Upper lobe of left lung (tissue), 6 donors: Measurements from ENCODE around the gene PDLIM1. TPM values are rescaled to one million over a fixed set of nuclear protein-coding genes. Genes with fewer than 3 reads are reported as not detected.

ENCODE experiments used
- ATAC-seq, 2 donors: fragments of 200-7000 bp; cut with Tn5 transposase; one replicate each; pipeline ENCODE4 v1.9.1; 2022; ENCODE audit warnings: mild to moderate bottlenecking in 2 of 2, moderate library complexity in 2 of 2; ENCODE audit not compliant: low FRiP score in 2 of 2
- DNase-seq, 2 donors: peaks; one replicate each; pipeline ENCODE4 v3.0.0-alpha.2; 2019 to 2020
- H3K27ac ChIP-seq, 4 donors: fragments of 200-600 bp; sonication (generic); one replicate each; pipeline ENCODE4 v1.5.1; 2016 to 2019
- H3K27me3 ChIP-seq, 4 donors: fragments of 200-600 bp; sonication (generic); one replicate each; pipeline ENCODE4 v1.5.1; 2017 to 2019
- H3K36me3 ChIP-seq, 4 donors: fragments of 200-600 bp; sonication (generic); one replicate each; pipeline ENCODE4 v1.5.1; 2016 to 2019
- H3K4me1 ChIP-seq, 4 donors: fragments of 200-600 bp; sonication (generic); one replicate each; pipeline ENCODE4 v1.5.1; 2018 to 2019
- H3K4me3 ChIP-seq, 4 donors: fragments of 200-600 bp; sonication (generic); one replicate each; pipeline ENCODE4 v1.5.1; 2017 to 2019; ENCODE audit warnings: mild to moderate bottlenecking in 2 of 4, moderate library complexity in 1 of 4
- H3K9me3 ChIP-seq, 4 donors: fragments of 200-600 bp; sonication (generic); one replicate each; pipeline ENCODE4 v1.5.1; 2018 to 2019
- EP300 ChIP-seq, 4 donors: sonication (generic); formaldehyde crosslinking; IDR thresholded peaks; one replicate each; pipeline ENCODE4 v1.5.1; 2017; ENCODE audit warnings: antibody characterized with exemption in 4 of 4, control low read depth in 2 of 4
- POLR2A ChIP-seq, 4 donors: fragments of 450-650 bp; IDR thresholded peaks; one replicate each; pipeline ENCODE4 v1.5.1; 2016 to 2017; ENCODE audit warnings: antibody characterized with exemption in 4 of 4, mild to moderate bottlenecking in 2 of 4
- POLR2AphosphoS5 ChIP-seq, 2 donors: sonication (generic); formaldehyde crosslinking; IDR thresholded peaks; one replicate each; pipeline ENCODE4 v1.5.1; 2017; ENCODE audit warnings: antibody characterized with exemption in 2 of 2
- WGBS, 2 donors: methylation state at CpG; one replicate each; pipeline ENCODE4 v1.1.5; 2017 to 2018; 5-methylcytosine and 5-hydroxymethylcytosine counted together
- total RNA-seq, 6 donors: library from RNA; depleted of rRNA in 4 of 6; stranded (reverse); fragments of >200 nt in 4 of 6; gene quantifications; one replicate each; pipeline versions ENCODE4 v1.1.0 to v1.2.1, GENCODE V29; 2016 to 2021
- TF ChIP-seq, protein P1 (sequence below), 6 experiments: fragments of 450-650 bp in 4 of 6; fragments of 200-600 bp in 2 of 6; sonication (generic) in 2 of 6; IDR thresholded peaks; one replicate each; pipeline ENCODE4 v1.5.1; 2016 to 2019; ENCODE audit warnings: antibody characterized with exemption in 6 of 6
- donor health status: DM: no; HTN: no; CAD: no; lungs with moderate emphysema.
- donor health status: DM: no; HTN: yes; CAD: no; lungs with severe emphysema.

PDLIM1 gene
- total RNA-seq, 6 donors from 2014 or later, result 78.6 to 239 (median 178) TPM

DNA sequence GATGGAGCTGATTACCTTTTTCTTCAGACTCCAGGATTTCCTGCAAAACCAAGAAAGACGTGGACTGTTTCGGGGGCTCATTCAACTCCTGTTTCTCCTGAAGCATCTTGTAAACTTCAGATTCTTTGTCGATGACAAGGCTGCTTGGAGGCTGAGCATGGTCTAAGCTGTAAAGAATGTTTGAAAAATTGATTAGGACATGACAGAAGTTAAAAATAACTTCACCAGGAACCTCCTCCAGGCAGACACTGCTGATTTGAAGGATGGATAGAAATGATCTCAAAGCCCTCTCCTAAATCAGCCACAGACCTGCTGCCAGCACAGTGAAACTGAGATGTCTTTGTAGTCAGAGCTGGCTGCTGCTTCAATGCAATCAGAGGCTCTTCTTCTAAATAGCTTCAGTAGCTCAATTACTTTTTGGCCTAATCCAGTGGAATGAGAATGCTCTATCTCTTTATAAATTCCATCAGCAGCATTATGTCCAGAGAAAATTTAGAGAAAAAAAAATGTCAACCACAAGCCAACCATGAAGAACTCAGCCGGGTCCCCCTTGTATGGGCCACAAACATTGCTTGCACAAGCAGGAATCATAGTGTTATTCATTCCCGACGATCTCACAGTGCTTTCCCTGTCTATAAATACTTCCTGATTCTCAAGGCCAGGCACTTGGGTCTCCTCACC is 43.5 kb downstream of the PDLIM1 start:
- Histone ChIP-seq H3K9me3 (no peaks in the 10 kb centered on the region), H3K4me3 (no peak overlapping the region), H3K4me1 (peaks cover 12 to 36% (median 28%) of the 10 kb centered on the region in 4 donors), H3K36me3 (peaks cover 0 to 91% (median 38%) of the 10 kb centered on the region in 4 donors), H3K27me3 (no peaks in the 10 kb centered on the region), H3K27ac (peak overlapping the region; percentile 55 to 82 (median 72))
- ATAC-seq (peak in 1 of 2 donors; percentile 63), DNase-seq (no peak)
- 47 to 54% methylated on average over 6 of the region's 6 CpGs for WGBS, 2 donors
- TF ChIP-seq POLR2A (IDR thresholded peaks at IDR 0.05) (no peak), EP300 (IDR thresholded peaks at IDR 0.05) (no peak), POLR2AphosphoS5 (IDR thresholded peaks at IDR 0.05) (no peak)
- TF ChIP-seq, protein P1, sequence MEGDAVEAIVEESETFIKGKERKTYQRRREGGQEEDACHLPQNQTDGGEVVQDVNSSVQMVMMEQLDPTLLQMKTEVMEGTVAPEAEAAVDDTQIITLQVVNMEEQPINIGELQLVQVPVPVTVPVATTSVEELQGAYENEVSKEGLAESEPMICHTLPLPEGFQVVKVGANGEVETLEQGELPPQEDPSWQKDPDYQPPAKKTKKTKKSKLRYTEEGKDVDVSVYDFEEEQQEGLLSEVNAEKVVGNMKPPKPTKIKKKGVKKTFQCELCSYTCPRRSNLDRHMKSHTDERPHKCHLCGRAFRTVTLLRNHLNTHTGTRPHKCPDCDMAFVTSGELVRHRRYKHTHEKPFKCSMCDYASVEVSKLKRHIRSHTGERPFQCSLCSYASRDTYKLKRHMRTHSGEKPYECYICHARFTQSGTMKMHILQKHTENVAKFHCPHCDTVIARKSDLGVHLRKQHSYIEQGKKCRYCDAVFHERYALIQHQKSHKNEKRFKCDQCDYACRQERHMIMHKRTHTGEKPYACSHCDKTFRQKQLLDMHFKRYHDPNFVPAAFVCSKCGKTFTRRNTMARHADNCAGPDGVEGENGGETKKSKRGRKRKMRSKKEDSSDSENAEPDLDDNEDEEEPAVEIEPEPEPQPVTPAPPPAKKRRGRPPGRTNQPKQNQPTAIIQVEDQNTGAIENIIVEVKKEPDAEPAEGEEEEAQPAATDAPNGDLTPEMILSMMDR (IDR thresholded peaks at IDR 0.05), result no peak

DNA sequence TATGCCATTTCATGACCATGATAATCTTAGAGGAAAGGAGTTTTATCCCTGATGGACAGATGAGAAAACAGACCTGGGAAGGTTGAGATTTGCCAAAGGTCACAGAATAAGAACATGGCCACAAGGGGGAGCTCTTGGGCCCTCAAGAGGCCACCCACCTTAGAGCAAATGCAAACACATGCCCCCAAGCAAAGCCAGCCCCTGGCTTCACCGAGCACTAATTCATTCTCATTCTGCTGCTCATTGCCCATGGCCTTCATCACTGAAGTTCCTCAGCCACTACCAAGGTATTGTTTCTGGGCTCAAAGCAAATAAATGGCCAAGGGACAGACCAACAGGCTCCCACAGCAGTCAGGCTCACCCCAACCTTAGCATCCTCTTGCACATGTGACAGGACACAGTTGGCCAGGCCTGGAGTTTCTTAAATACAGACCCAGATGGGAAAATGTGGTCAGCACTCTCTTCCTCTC is 44.2 kb downstream of the PDLIM1 start:
- Histone ChIP-seq H3K27ac (peak overlapping the region; percentile 8 to 82 (median 72)), H3K4me1 (peaks cover 17 to 36% (median 27%) of the 10 kb centered on the region in 4 donors), H3K9me3 (no peaks in the 10 kb centered on the region), H3K27me3 (no peaks in the 10 kb centered on the region), H3K36me3 (peaks cover 0 to 93% (median 39%) of the 10 kb centered on the region in 4 donors), H3K4me3 (no peak overlapping the region)
- ATAC-seq (peak; percentile 71 to 82), DNase-seq (peak in 1 of 2 donors; percentile 69)
- TF ChIP-seq, protein P1 (IDR thresholded peaks at IDR 0.05), result peak; percentile 60 to 78 (median 72)
- no peak for TF ChIP-seq POLR2A (IDR thresholded peaks at IDR 0.05)
- 7 to 10% methylated on average over 1 of the region's 1 CpG for WGBS, 2 donors

DNA sequence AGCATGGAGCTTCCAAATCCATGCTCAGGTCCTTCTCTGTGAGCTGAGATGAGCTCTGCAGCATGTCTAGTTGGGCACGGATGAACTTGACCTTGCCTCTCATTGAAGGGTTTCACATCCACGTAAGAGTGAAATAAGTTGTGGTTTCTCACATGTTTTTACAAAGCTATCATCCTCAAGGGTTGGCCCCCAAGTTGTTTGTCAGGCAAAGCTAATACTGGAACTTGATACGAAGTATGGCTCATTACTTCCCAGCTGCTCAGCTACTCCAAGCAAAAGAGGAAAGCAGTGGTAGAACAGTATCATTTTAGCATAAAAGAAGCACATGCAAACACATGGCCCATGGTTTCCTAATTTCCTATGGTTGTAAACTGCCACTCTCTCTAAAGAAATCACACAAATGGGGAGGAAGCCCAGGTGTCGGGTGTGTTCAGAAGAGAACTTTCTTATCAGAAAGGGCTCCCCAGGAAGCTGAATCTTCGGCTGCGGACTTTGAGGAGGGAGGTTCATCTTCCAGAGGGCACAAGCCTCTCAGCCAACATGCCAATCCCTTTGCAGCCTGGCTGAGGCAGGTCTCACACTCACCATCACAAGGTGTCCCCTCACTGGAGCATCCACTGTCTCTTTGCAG is 45.3 kb downstream of the PDLIM1 start:
- H3K36me3 ChIP-seq, result peaks cover 0 to 93% (median 36%) of the 10 kb centered on the region in 4 donors
- H3K4me3 ChIP-seq, result no peak overlapping the region
- no peaks in the 10 kb centered on the region for H3K9me3 ChIP-seq
- no peak for DNase-seq
- no peak for ATAC-seq
- H3K4me1 ChIP-seq, result peaks cover 18 to 40% (median 27%) of the 10 kb centered on the region in 4 donors
- 58 to 84% methylated on average over 6 of the region's 6 CpGs for WGBS, 2 donors
- no peak for TF ChIP-seq POLR2A (IDR thresholded peaks at IDR 0.05)
- TF ChIP-seq EP300 (IDR thresholded peaks at IDR 0.05), result no peak
- no peak for TF ChIP-seq POLR2AphosphoS5 (IDR thresholded peaks at IDR 0.05)
- TF ChIP-seq, protein P1 (IDR thresholded peaks at IDR 0.05), result no peak
- peak overlapping the region in 2 of 4 donors; percentile 3 to 82 for H3K27ac ChIP-seq
- no peaks in the 10 kb centered on the region for H3K27me3 ChIP-seq

DNA sequence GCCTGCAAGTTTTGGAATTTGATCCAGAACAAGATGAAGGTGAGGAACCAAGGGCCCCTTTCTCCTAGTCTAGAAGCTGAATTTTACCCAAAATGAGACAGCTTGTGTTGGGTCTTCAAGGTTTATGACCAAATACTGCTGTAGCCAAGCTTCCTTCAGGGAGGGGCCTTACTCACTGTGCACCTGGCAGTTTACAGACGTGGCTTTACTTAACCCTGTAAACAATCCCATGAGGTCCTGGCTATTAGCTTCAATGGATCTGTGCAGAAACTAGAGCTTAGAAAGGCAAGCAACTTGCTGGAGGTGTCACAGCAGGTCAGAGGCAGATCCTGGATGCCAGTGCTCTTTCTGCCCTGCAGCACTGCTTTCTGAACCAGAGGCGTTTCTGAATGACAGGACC is 46.7 kb downstream of the PDLIM1 start:
- no peak for ATAC-seq
- H3K9me3 ChIP-seq, result no peaks in the 10 kb centered on the region
- no peak for DNase-seq
- WGBS, 2 donors, result 75 to 93% methylated on average over 2 of the region's 2 CpGs
- H3K36me3 ChIP-seq, result peaks cover 0 to 97% (median 38%) of the 10 kb centered on the region in 4 donors
- no peak overlapping the region for H3K27ac ChIP-seq
- H3K4me1 ChIP-seq, result peaks cover 17 to 34% (median 23%) of the 10 kb centered on the region in 4 donors
- H3K27me3 ChIP-seq, result no peaks in the 10 kb centered on the region
- H3K4me3 ChIP-seq, result no peak overlapping the region
- TF ChIP-seq POLR2A (IDR thresholded peaks at IDR 0.05) (no peak), EP300 (IDR thresholded peaks at IDR 0.05) (no peak), POLR2AphosphoS5 (IDR thresholded peaks at IDR 0.05) (no peak)
- TF ChIP-seq, protein P1 (IDR thresholded peaks at IDR 0.05), result no peak
